SK-N-SH (cell line): ENCODE measurements around the gene BLTP1. TPM values are rescaled to one million over a fixed set of nuclear protein-coding genes. Genes with fewer than 3 reads are reported as not detected.

Source experiments
- CTCF ChIA-PET: fragments of 300-600, 350-600 bp; formaldehyde crosslinking; extraction: SDS; loops from one replicate; lab custom pipeline; 2021; lab: Yijun Ruan, JAX
- POLR2A ChIA-PET: fragments of 350-600 bp; sonication (Branson Sonifier 250); formaldehyde crosslinking; extraction: SDS; loops from one replicate; lab custom pipeline; 2020; ENCODE audit warnings: antibody characterized with exemption, inconsistent platforms; lab: Yijun Ruan, JAX
- DNase-seq: peaks from one replicate; pipeline ENCODE4 v3.0.0; 2012
- H2AFZ ChIP-seq: fragments of 200-600 bp; sonication (generic); 2 replicates; pipeline ENCODE4 v1.8.1; 2016; ENCODE audit warnings: antibody characterized with exemption, mild to moderate bottlenecking, low read depth
- H3F3A ChIP-seq: fragments of 200-600 bp; sonication (generic); replicated peaks from 2 replicates; pipeline ENCODE3; 2016; ENCODE audit warnings: antibody characterized with exemption, mild to moderate bottlenecking; ENCODE audit not compliant: insufficient read depth
- H3K27ac ChIP-seq, 2 experiments: fragments of 200-500 bp in 1 of 2; fragments of 200-600 bp in 1 of 2; sonication (Bioruptor generic) in 1 of 2; sonication (generic), shearing (Covaris generic) in 1 of 2; 2 replicates each; pipeline versions ENCODE4 v1.5.1 to v1.6.1; 2014 to 2016; ENCODE audit warnings: low read depth in 2 of 2, inconsistent platforms in 1 of 2, low read length in 1 of 2, mild to moderate bottlenecking in 1 of 2, mixed read lengths in 1 of 2
- H3K27me3 ChIP-seq: fragments of 200-600 bp; sonication (generic), shearing (Covaris generic); 2 replicates; pipeline ENCODE4 v1.6.1; 2016; ENCODE audit warnings: mixed run types; ENCODE audit not compliant: insufficient read depth
- H3K36me3 ChIP-seq, 2 experiments: fragments of 200-500 bp in 1 of 2; fragments of 200-600 bp in 1 of 2; sonication (Bioruptor generic) in 1 of 2; sonication (generic) in 1 of 2; replicated peaks in 1 of 2; 2 replicates each; pipeline versions ENCODE3 to v1.5.1; 2014 to 2016; ENCODE audit warnings: low read length in 1 of 2, mild to moderate bottlenecking in 1 of 2; ENCODE audit not compliant: insufficient read depth in 2 of 2, control insufficient read depth in 1 of 2
- H3K4me1 ChIP-seq, 2 experiments: fragments of 200-500 bp in 1 of 2; fragments of 200-600 bp in 1 of 2; sonication (Bioruptor generic) in 1 of 2; sonication (generic), shearing (Covaris generic) in 1 of 2; 2 replicates each; pipeline versions ENCODE4 v1.5.1 to v1.6.1; 2014 to 2016; ENCODE audit warnings: low read depth in 1 of 2, low read length in 1 of 2, mixed run types in 1 of 2; ENCODE audit not compliant: insufficient read depth in 2 of 2, control insufficient read depth in 1 of 2
- H3K4me2 ChIP-seq: fragments of 200-600 bp; sonication (generic), shearing (Covaris generic); 2 replicates; pipeline ENCODE4 v1.6.1; 2017; ENCODE audit warnings: mixed run types
- H3K4me3 ChIP-seq, 2 experiments: fragments of 200-500 bp in 1 of 2; fragments of 200-600 bp in 1 of 2; sonication (Bioruptor generic) in 1 of 2; sonication (generic), shearing (Covaris generic) in 1 of 2; 2 replicates each; pipeline versions ENCODE4 v1.5.1 to v1.8.1; 2014 to 2016; ENCODE audit warnings: low read depth in 2 of 2, inconsistent platforms in 1 of 2, low read length in 1 of 2, mild to moderate bottlenecking in 1 of 2, mixed read lengths in 1 of 2, moderate library complexity in 1 of 2
- H3K79me2 ChIP-seq: fragments of 200-600 bp; sonication (generic); 2 replicates; pipeline ENCODE4 v1.8.1; 2017; ENCODE audit warnings: mild to moderate bottlenecking; ENCODE audit not compliant: insufficient read depth
- H3K9ac ChIP-seq: fragments of 200-600 bp; sonication (generic); 2 replicates; pipeline ENCODE4 v1.6.1; 2017; ENCODE audit warnings: mixed run types
- H3K9me2 ChIP-seq: fragments of 200-600 bp; sonication (generic); 2 replicates; pipeline ENCODE4 v1.6.1; 2017; ENCODE audit warnings: mixed run types
- H3K9me3 ChIP-seq: fragments of 200-600 bp; sonication (generic); 2 replicates; pipeline ENCODE4 v1.6.1; 2017; ENCODE audit warnings: mixed run types, mild to moderate bottlenecking, moderate library complexity
- H4K20me1 ChIP-seq: fragments of 200-600 bp; sonication (generic); 2 replicates; pipeline ENCODE4 v1.6.1; 2017; ENCODE audit warnings: mild to moderate bottlenecking, mixed run types; ENCODE audit not compliant: insufficient read depth
- CTCF ChIP-seq: fragments of 200-600 bp; sonication (generic); IDR thresholded peaks from 2 replicates; pipeline ENCODE4 v1.6.1; 2017; ENCODE audit warnings: antibody characterized with exemption, mild to moderate bottlenecking, moderate library complexity
- ELF1 ChIP-seq: IDR thresholded peaks from 2 replicates; pipeline ENCODE4 v1.4.0; 2012
- EZH2phosphoT487 ChIP-seq: fragments of 200-600 bp; sonication (generic); IDR thresholded peaks from 2 replicates; pipeline ENCODE4 v1.6.1; 2017; ENCODE audit warnings: low read depth, mixed run types, mild to moderate bottlenecking, antibody characterized with exemption, moderate library complexity, borderline replicate concordance
- FOSL2 ChIP-seq: IDR thresholded peaks from 2 replicates; pipeline ENCODE4 v1.4.0; 2012; ENCODE audit warnings: low read depth, mild to moderate bottlenecking, moderate library complexity, borderline replicate concordance
- FOXJ3 ChIP-seq: sonication (generic); formaldehyde crosslinking; IDR thresholded peaks from 2 replicates; pipeline ENCODE4 v1.5.1; 2020; ENCODE audit warnings: mild to moderate bottlenecking, missing genetic modification reagents
- FOXM1 ChIP-seq: IDR thresholded peaks from 2 replicates; pipeline ENCODE4 v1.4.0; 2012; ENCODE audit warnings: low read depth, mild to moderate bottlenecking
- IRF3 ChIP-seq: fragments of 150-350 bp; IDR thresholded peaks from 2 replicates; pipeline ENCODE4 v1.6.1; 2016; ENCODE audit warnings: mild to moderate bottlenecking, low read depth, low read length
- JUND ChIP-seq: IDR thresholded peaks from 2 replicates; pipeline ENCODE4 v1.4.0; 2012
- PBX3 ChIP-seq: IDR thresholded peaks from 2 replicates; pipeline ENCODE4; 2012
- POLR2AphosphoS5 ChIP-seq: IDR thresholded peaks from 2 replicates; pipeline ENCODE4 v1.6.1; 2012; ENCODE audit warnings: low read depth, low read length
- RCOR1 ChIP-seq: fragments of 150-350 bp; IDR thresholded peaks from 2 replicates; pipeline ENCODE4 v1.6.1; 2017; ENCODE audit warnings: antibody characterized with exemption, low read length
- REST ChIP-seq: IDR thresholded peaks from 2 replicates; pipeline ENCODE4 v1.6.1; 2012; ENCODE audit warnings: mild to moderate bottlenecking, low read depth, low read length, moderate library complexity
- RFX5 ChIP-seq: IDR thresholded peaks from 2 replicates; pipeline ENCODE4 v1.6.1; 2012; ENCODE audit warnings: mild to moderate bottlenecking, improper control_type of control experiment, low read length
- SMC3 ChIP-seq: IDR thresholded peaks from 2 replicates; pipeline ENCODE4 v1.6.1; 2012; ENCODE audit warnings: low read depth, low read length, improper control_type of control experiment
- TEAD4 ChIP-seq: IDR thresholded peaks from 2 replicates; pipeline ENCODE4 v1.4.0; 2012; ENCODE audit warnings: mild to moderate bottlenecking, borderline replicate concordance; ENCODE audit not compliant: insufficient read depth
- USF1 ChIP-seq: IDR thresholded peaks from 2 replicates; pipeline ENCODE4 v1.4.0; 2012; ENCODE audit warnings: low read depth, borderline replicate concordance
- USF2 ChIP-seq: fragments of 150-350 bp; IDR thresholded peaks from 2 replicates; pipeline ENCODE4 v1.6.1; 2017; ENCODE audit warnings: antibody characterized with exemption, low read length, low read depth, borderline replicate concordance
- WGBS: methylation state at CpG from one replicate; pipeline ENCODE4 v1.1.6; 2017; ENCODE audit warnings: low lambda C conversion rate; 5-methylcytosine and 5-hydroxymethylcytosine counted together
- polyA plus RNA-seq, 3 experiments: library from polyadenylated mRNA; depleted of rRNA; stranded (reverse); fragments of >200 nt; gene quantifications; 2 replicates each; pipeline ENCODE4 v1.2.3, GENCODE V29; 2012

Gene BLTP1
- polyA plus RNA-seq, 1 of the 3 experiments (the other 2 are of a cell fraction), result 13.1 TPM

- ChIA-PET POLR2A (no interaction called here), CTCF (interaction anchor here (1.0 kb wide), 1 partner anchor 763 kb away, joined by 3 read pairs; no protein-coding TSS in a partner anchor)
- H3K27ac ChIP-seq, result no peak overlapping the region
- 79% methylated on average over 2 of the region's 2 CpGs for WGBS
- no peaks in the 10 kb centered on the region for H3K27me3 ChIP-seq
- peak overlapping the region; percentile 9; the same call in 1 of the 2 replicates for H2AFZ ChIP-seq
- no peaks in the 10 kb centered on the region for H3K9me3 ChIP-seq
- H3K36me3 ChIP-seq, result peaks cover 4 to 5% of the 10 kb centered on the region in 2 experiments
- H3K9ac ChIP-seq, result no peak overlapping the region
- peaks cover 3 to 6% of the 10 kb centered on the region in 2 experiments; a peak in 3 of 4 replicates for H3K4me1 ChIP-seq
- no peaks in the 10 kb centered on the region for H3F3A ChIP-seq
- no peak overlapping the region for H3K4me3 ChIP-seq
- no peaks in the 10 kb centered on the region for H3K9me2 ChIP-seq
- no peaks in the 10 kb centered on the region for H4K20me1 ChIP-seq
- peak overlapping the region; percentile 74; the same call in 1 of the 2 replicates for H3K4me2 ChIP-seq
- H3K79me2 ChIP-seq, result peaks cover 24% of the 10 kb centered on the region
- TF ChIP-seq FOXJ3 (CRISPR knock-in tag), result no peak
- TF ChIP-seq, all 33 proteins: peak for 0
- DNase-seq, result no peak
Measured at GRCh38 chr4:122150931-122151330, 1.2 kb upstream of the BLTP1 start.

GRCh38 chr4:122152711-122153226 lies 638 bp downstream of the BLTP1 start:
- TF ChIP-seq REST (no peak), USF1 (no peak), JUND (no peak), FOXJ3 (CRISPR knock-in tag) (no peak), FOXM1 (no peak), ELF1 (no peak), PBX3 (no peak), RFX5 (no peak), IRF3 (no peak), TEAD4 (no peak), SMC3 (no peak), CTCF (no peak), POLR2AphosphoS5 (no peak), RCOR1 (no peak), FOSL2 (no peak), USF2 (no peak), EZH2phosphoT487 (no peak)
- TF ChIP-seq, all 33 proteins: peak for 0
- Histone ChIP-seq H3K4me1 (peaks cover 3 to 6% of the 10 kb centered on the region in 2 experiments; a peak in 3 of 4 replicates), H3K4me2 (peak overlapping the region; percentile 74), H3K79me2 (peaks cover 37% of the 10 kb centered on the region), H3K9ac (peak overlapping the region; percentile 86), H3K9me2 (no peaks in the 10 kb centered on the region), H3K4me3 (peak overlapping the region; percentile 92 to 95), H3K9me3 (no peaks in the 10 kb centered on the region), H3K27me3 (no peaks in the 10 kb centered on the region), H2AFZ (peak overlapping the region; percentile 99), H3K27ac (peak overlapping the region; percentile 50 to 67; a peak in 3 of 4 replicates), H4K20me1 (no peaks in the 10 kb centered on the region), H3K36me3 (peaks cover 11 to 16% of the 10 kb centered on the region in 2 experiments), H3F3A (no peaks in the 10 kb centered on the region)
- WGBS, result 4% methylated on average over 16 of the region's 16 CpGs
- CTCF ChIA-PET, result no interaction called here
- peak; percentile 63 for DNase-seq
- POLR2A ChIA-PET, result no interaction called here
